GM18526 (cell line): Measurements from ENCODE around the gene LMX1B.

ENCODE experiments used
- POLR2A ChIP-seq: IDR thresholded peaks from 3 replicates; pipeline ENCODE4 v1.6.1; 2011; ENCODE audit not compliant: insufficient read length; ENCODE audit errors: extremely low read depth

Gene LMX1B

DNA sequence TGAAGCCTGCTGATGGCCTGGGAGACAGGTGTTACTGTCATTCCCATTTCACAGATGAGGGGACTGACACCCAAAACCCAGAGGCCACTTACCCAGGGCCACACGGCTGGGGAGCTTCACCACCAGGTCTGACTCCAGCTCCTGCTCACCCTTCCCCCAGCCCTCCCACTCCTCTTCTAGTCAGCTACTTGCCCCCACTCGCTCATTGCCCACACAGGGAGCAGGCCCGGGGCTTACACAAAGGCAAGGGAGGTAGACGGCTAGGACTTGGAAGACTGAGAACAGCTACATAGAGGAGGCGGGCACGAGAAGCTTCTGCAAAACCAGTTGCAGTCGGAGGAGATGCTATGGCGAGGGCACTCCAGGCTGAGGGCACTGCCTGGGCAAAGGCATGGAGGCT is 21.3 kb downstream of the LMX1B start:
- TF ChIP-seq POLR2A, result no peak

DNA sequence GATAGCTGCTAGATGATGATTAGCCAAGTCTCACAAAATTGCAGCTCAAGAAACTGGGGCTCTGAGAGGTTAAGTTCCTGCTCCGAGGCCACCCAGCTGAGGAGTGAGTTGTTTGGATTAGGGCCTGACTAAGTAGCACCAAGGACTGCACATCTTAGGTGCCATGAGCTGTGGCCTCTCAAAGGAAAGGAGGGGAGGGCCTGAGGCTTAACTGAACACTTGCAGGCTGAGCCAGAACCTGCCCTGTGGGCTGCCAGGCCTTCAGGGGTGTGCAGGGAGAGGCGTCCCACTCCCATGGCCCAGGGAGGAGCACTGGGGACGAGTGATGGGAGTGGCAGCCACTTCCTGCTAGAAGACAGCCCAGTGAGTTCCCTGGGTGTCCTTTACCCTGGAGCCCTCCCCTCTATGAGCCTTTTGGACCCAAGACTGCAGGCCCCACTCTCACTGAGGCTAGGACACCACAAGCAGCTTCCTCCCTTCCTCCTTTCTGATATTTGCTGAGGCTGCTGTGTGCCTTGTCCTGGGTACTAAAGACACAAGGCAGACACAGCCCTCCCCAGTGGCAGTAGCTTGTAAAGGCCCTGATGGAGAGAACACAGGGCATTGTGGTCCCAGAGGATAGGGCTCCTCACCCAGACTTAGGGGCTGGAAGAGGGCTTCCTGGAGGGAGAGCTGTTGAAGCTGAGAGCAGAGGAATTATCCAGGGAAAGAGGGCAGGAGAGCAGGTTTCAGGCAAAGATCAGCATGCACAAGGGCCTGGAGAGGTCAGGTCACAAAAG is 22.1 kb downstream of the LMX1B start:
- TF ChIP-seq POLR2A, result no peak

GRCh38 chr9:126636983-126637798 is 23.5 kb downstream of the LMX1B start:
- TF ChIP-seq POLR2A, result no peak

DNA sequence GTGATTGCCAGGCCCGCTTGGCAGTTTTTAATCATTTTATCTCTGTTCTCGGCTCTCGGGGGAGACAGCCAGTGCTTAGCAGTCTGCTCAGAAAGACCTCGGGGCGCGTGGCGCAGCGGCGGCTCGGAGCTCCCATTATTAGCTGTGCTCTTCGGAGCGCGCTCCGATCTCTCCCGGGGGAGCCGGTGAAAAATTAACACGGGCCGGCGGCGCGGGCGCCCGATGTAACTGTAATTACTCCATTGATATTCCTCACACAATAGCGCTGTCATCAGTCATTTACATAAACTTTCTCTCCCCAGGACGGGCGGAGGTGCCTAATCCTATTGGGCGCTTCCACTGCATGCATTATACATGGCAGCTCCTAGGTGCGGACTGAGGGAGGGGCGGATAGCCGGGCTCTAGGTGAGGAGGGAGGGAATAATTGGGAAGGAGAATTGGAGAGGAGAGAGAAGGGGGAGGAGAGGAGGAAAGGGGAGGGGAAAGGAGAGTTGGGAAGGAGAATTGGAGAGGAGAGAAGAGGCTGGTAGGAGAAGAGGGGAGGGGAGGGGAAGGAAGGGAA is 24.9 kb downstream of the LMX1B start:
- TF ChIP-seq POLR2A, result no peak

GRCh38 chr9:126639318-126640000 is 25.7 kb downstream of the LMX1B start:
- TF ChIP-seq POLR2A, result no peak

DNA sequence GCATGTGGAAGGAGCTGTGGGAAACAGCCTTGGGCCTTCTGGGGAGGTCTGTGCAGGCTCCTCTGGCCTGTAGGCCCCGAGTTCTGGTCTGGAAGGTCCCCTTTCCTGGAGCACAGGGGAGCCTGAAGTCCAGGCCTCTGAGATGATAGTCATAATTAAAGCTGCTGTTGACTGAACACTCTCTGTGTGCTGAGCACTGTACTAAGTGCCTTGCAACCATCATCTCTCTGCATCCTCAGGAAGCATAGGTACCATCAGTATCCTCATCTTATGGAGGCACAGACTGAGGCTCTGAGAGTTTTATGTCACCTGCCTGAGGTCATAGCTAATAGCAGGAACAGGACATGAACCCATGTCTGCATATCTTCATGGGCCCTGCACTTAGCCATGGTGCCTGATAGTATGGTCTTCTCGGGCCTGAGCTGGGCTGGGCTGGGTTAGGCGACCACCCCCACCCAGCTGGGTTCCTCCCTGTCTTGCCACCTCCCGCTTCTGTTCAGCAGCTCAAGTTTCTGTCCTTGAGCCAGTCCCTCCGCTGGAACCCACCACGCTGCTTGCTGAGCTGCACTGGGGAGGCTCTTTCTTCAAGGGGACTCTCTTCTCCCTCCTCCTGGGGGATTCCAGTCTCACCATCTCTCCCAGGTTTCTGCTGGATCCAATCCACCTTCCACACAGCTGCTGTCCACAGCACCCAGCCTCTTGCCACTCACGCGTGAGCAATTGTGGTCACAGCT is 27.6 kb downstream of the LMX1B start:
- no peak for TF ChIP-seq POLR2A

DNA sequence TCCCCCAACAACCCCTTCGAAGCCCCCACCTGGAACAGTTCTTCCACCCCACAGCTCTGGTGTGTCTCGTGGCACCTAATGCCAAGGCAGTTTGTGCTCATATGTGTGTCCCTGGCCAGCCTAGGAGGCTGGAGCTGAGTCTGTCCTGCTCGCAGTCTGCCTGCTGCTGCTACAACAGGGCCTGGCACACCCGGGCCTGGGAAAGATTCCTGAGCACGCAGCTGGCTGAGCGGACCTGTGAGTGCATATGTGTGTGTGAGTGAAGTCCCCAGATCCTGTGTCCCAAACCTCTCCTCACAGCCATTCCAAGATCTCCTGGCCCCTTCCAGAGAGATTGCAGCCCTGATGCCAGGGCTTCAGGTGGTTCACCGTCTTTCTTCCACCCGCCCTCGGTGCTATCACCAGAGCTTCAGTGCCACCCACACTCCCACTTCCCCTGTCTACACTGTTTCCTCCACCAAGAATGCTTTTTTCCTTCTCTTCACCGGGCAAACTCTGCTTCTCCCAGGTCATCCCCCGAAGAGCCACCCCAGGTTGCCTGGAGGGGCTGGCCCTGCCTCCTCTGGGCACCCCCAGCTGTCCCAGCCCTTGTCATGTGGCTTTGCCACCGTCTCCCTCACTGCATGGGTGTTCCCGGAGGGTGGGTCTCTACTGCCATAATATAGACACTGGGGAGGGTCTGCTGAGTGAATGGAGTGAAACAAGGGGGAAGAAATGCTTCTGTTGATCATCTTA is 28.4 kb downstream of the LMX1B start:
- no peak for TF ChIP-seq POLR2A

GRCh38 chr9:126642839-126643238 is 29.1 kb downstream of the LMX1B start:
- no peak for TF ChIP-seq POLR2A

DNA sequence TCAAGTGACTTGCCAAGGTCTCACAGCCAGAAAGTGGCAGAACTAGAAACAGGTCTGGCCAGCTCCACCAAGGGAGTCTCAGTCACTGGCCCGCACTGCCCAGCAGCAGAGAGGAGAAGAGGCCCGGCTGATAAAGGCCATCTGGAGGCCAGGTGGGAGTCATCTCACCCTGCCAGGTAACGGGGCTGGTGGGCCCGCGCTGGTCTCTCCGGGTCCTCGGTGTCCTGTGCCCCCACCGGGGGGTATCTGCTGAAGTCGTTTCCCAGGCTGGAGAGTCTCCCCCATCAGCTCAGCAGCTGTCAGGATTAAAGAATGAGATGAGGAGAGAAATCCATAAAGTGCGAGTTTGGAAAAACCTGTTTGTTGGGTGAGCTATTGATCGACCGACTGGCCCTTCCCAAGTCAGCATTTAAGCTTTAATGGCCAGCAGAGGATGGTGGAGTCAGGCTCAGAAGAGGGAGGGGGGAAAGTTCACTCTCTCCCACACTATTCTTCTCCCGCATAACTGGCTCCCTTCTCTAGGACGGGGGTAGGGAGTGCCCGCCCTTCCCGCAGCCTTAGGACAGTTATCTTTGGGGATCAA is 30.3 kb downstream of the LMX1B start:
- no peak for TF ChIP-seq POLR2A

GRCh38 chr9:126646162-126646561 is 32.4 kb downstream of the LMX1B start:
- no peak for TF ChIP-seq POLR2A

DNA sequence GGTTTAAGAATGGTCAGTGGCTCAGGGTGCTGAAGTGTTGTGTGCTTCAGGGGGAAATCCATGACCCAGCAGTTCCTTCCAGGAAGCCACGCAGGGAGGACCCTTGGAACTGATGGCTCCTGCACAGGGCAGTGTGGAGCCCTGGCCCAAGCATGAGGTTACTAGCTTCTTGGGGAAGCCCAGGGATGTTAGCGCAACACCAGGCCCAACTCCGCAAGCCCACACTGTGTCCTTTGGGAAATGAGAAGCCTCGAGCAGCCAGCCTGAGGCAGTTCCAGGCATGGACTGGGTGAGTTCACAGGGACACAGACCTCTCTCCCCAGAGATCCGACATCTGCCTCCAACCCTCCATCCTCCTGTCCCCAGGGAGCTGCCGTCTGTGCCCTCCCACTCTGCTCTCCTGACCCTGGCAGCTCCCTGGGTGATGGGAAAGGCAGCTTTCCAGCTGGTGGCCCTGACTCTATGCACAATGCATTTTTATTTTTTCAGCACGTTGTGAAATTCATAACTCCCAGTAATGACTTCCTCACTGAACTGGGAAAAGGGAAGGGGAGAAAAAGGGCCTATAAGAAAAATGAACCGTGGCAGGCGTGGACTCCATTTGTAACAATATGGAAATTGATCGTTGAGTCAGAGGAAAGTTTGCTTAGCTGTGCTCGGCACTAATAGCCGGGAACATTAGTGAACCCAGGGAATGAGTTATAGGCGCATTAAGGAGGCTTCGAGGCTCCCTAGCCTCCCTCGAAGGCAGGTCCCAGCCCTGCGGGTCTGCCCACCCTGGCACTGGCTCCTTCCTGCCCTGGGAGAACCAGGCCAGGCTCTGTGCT is 34.1 kb downstream of the LMX1B start:
- no peak for TF ChIP-seq POLR2A

DNA sequence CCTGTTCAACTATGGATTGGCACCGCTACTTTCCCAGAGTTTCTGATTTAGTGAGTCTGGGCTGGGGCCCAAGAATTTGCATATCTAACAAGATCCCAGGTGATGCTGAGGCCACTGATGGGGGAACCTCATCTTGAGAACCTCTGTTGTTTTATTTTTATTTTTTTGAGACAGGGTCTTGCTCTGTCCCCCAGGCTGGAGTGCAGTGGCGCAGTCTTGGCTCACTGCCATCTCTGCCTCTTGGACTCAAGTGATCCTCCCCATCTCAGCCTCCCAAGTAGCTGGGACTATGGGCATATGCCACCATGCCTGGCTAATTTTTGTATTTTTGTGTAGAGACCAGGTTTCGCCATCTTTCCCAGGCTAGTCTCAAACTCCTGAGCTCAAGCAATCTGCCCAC is 35.7 kb downstream of the LMX1B start:
- TF ChIP-seq POLR2A, result no peak
